ENCODE results near the gene EMC9. TPM values are rescaled to one million over a fixed set of nuclear protein-coding genes. Genes with fewer than 3 reads are reported as not detected.

Gene EMC9
- total RNA-seq, 1 donor from 2014 or later: 12.0 TPM

GRCh38 chr14:24092110-24092504 is 49.3 kb downstream of the EMC9 start:
- Histone ChIP-seq H3K4me1 (ENCODE audit: control insufficient read depth in 3 of 3, insufficient read depth in 3 of 3, low read length in 3 of 3) (peaks cover 23 to 31% (median 31%) of the 10 kb centered on the region in 3 donors), H3K36me3 (ENCODE audit: control insufficient read depth in 3 of 3, insufficient read depth in 3 of 3, low read length in 3 of 3) (no peaks in the 10 kb centered on the region), H3K9ac (ENCODE audit: low read depth in 1 of 3, low read length in 3 of 3) (peak overlapping the region in 1 of 3 donors; percentile 3), H3K4me3 (ENCODE audit: low read length in 3 of 3) (peak overlapping the region in 1 of 3 donors; percentile 35), H3K27ac (ENCODE audit: low read depth, low read length) (no peak overlapping the region), H3K27me3 (ENCODE audit: control insufficient read depth in 3 of 3, insufficient read depth in 3 of 3, low read length in 3 of 3) (no peaks in the 10 kb centered on the region), H3K9me3 (ENCODE audit: control insufficient read depth in 3 of 3, low read length in 3 of 3) (no peaks in the 10 kb centered on the region)

- no peak overlapping the region for H3K4me3 ChIP-seq (ENCODE audit: low read length in 3 of 3)
- H3K27ac ChIP-seq (ENCODE audit: low read depth, low read length): no peak overlapping the region
- H3K36me3 ChIP-seq (ENCODE audit: control insufficient read depth in 3 of 3, insufficient read depth in 3 of 3, low read length in 3 of 3): no peaks in the 10 kb centered on the region
- H3K9ac ChIP-seq (ENCODE audit: low read depth in 1 of 3, low read length in 3 of 3): no peak overlapping the region
- no peaks in the 10 kb centered on the region for H3K27me3 ChIP-seq (ENCODE audit: control insufficient read depth in 3 of 3, insufficient read depth in 3 of 3, low read length in 3 of 3)
- peaks cover 19 to 25% (median 22%) of the 10 kb centered on the region in 3 donors for H3K4me1 ChIP-seq (ENCODE audit: control insufficient read depth in 3 of 3, insufficient read depth in 3 of 3, low read length in 3 of 3)
- H3K9me3 ChIP-seq (ENCODE audit: control insufficient read depth in 3 of 3, low read length in 3 of 3): no peaks in the 10 kb centered on the region
Observed at GRCh38 chr14:24089890-24090289, 51.5 kb downstream of the EMC9 start.

Small RNAs within 50 kb of the gene (small RNA-seq; reads per million reads assigned to genes)
- gene AL136295.4 (not detected), gene IPO4 (not detected), gene IRF9 (not detected), gene RNA5SP383 (0.23 reads per million, percentile 10 among the genes with 10 or more reads in this experiment)

Other genes with a start within 250 kb of the EMC9 start
- 21.4 TPM for gene DHRS4, start 187.8 kb downstream of the EMC9 start, total RNA-seq
- gene DHRS4L2, start 152.7 kb downstream of the EMC9 start, total RNA-seq: 8.9 TPM
- gene CARMIL3, start 89.6 kb downstream of the EMC9 start, total RNA-seq: under 0.01 TPM
- not detected for gene CPNE6, start 70.0 kb downstream of the EMC9 start, total RNA-seq
- 3.7 TPM for gene PCK2, start 47.3 kb downstream of the EMC9 start, total RNA-seq
- gene DCAF11, start 26.8 kb downstream of the EMC9 start, total RNA-seq: 85.6 TPM
- 2.1 TPM for gene NRL, start 26.6 kb downstream of the EMC9 start, total RNA-seq
- 172 TPM for gene FITM1, start 10.9 kb downstream of the EMC9 start, total RNA-seq
- gene PSME1, start 5.4 kb downstream of the EMC9 start, total RNA-seq: 89.8 TPM
- gene PSME2, start 5.0 kb upstream of the EMC9 start, total RNA-seq: 58.5 TPM
- gene RNF31, start 5.9 kb upstream of the EMC9 start, total RNA-seq: 33.4 TPM
- 50.6 TPM for gene IRF9, start 19.7 kb upstream of the EMC9 start, total RNA-seq
- 2.1 TPM for gene REC8, start 30.5 kb upstream of the EMC9 start, total RNA-seq
- 32.9 TPM for gene IPO4, start 47.2 kb upstream of the EMC9 start, total RNA-seq
- gene TM9SF1, start 53.9 kb upstream of the EMC9 start, total RNA-seq: 18.3 TPM
- gene TSSK4, start 64.1 kb upstream of the EMC9 start, total RNA-seq: 0.52 TPM
- 29.2 TPM for gene CHMP4A, start 71.9 kb upstream of the EMC9 start, total RNA-seq
- 9.9 TPM for gene MDP1, start 74.5 kb upstream of the EMC9 start, total RNA-seq
- 81.9 TPM for gene NEDD8, start 90.8 kb upstream of the EMC9 start, total RNA-seq
- 49.6 TPM for gene GMPR2, start 91.3 kb upstream of the EMC9 start, total RNA-seq
- 34.4 TPM for gene TINF2, start 101.0 kb upstream of the EMC9 start, total RNA-seq
- 0.52 TPM for gene TGM1, start 121.6 kb upstream of the EMC9 start, total RNA-seq
- 11.5 TPM for gene RABGGTA, start 130.0 kb upstream of the EMC9 start, total RNA-seq
- gene DHRS1, start 158.2 kb upstream of the EMC9 start, total RNA-seq: 6.3 TPM
- gene NOP9, start 158.3 kb upstream of the EMC9 start, total RNA-seq: 22.4 TPM
- 4.7 TPM for gene CIDEB, start 166.4 kb upstream of the EMC9 start, total RNA-seq
- gene LTB4R2, start 168.5 kb upstream of the EMC9 start, total RNA-seq: 1.6 TPM
- 2.1 TPM for gene LTB4R, start 169.9 kb upstream of the EMC9 start, total RNA-seq
- gene ADCY4, start 193.5 kb upstream of the EMC9 start, total RNA-seq: 9.9 TPM
- gene RIPK3, start 198.4 kb upstream of the EMC9 start, total RNA-seq: 1.6 TPM
- gene NFATC4, start 226.6 kb upstream of the EMC9 start, total RNA-seq: 21.4 TPM

All from skeletal muscle tissue (tissue), 5 donors.